ENCODE data around the gene SCFD2.
"Not testable (repeated sequence)": the region's sequence is repeated elsewhere in the genome, so short reads cannot be mapped to it uniquely, and the experiment has no call there.

Gene SCFD2

DNA sequence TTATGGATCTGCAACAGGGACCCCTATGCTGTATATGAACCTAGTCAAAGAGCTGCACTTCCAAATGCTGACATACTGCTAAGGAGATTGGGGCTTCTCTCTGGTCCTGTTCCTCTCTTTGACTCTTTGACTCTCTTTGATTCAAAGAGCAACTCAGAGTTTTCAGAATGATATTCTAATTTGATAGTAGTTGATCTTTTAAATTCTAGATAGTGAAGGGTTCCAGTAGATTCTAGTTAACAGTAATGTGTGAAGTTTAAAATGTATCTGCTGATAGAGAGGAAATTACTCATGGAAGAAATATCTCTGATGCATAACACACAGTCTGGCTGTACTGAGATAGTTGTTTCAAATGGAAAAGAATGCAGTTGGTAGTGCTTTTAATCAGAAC lies 264.7 kb downstream of the SCFD2 start:
- DNase-seq (ENCODE audit: low read depth in 2 of 2) = no peak

DNA sequence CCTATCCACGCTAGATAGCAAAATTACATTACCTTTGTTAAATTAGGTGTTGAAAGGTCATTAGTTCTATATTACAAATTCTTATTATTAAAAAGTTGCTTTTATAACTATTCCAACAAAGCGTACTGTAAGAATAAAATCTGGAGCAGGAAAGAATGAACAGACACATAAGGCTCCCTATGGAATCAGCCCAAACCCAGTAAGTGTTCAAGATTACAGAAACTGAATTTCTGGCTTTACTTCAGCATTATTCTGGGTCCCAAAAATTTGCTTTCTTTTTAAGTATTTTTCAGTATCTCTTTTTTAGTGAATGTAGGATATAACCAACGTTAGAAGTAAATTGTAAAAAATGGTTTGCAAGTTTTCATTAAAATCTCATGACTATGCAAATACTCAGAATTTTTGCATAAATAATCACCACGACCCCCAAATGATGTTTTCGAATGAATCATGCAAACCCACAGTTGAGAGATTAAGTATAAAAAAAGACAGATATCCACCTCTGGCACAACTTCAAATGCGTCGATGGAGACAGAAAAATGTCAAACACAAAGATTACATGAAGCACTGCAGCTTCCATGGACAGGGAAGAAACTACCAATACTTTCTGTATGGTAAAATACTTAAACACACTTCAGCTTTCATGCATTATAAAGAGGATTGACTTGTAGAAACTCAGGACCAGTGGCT lies 265.2 kb downstream of the SCFD2 start:
- no peak for DNase-seq (ENCODE audit: low read depth in 2 of 2)

DNA sequence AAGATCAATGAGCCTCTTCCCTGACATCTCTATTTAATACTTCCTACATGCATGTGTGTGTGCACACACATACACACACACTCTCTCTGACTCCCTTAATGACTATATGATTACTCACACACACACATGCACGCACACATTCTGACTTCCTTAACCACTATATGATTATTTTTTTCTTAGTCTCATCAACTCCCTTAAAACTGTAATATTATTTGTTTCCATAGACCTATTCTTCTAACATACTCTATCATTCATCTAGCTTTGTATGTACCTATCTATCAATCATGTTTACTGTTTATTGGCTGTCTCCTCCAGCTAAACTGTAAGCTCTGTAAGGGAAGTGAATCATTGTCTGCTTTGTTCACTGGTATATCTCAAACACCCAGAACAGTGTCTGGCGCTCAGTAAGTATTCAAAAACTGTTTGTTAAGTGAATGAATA lies 267.2 kb downstream of the SCFD2 start:
- no peak for DNase-seq (ENCODE audit: low read depth in 2 of 2)

DNA sequence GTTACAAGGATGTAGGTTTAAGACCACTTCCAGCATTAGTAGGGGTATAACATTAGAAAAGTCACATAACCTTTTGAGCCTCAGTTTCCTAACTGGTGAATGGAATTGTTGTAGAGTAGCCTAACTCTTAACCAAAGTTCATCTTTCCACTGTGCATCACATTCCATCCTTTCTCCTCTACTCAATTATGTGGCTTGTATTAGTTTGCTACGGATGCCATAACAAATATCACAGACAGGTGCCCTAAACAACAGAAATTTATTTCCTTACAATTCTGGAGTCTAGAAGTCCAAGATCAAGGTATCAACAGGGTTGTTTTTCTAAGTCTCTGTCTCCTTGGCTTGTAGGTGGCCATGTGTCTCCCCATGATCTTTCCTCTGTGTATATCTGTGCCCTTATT lies 271.8 kb downstream of the SCFD2 start:
- DNase-seq (ENCODE audit: low read depth in 2 of 2) = no peak

DNA sequence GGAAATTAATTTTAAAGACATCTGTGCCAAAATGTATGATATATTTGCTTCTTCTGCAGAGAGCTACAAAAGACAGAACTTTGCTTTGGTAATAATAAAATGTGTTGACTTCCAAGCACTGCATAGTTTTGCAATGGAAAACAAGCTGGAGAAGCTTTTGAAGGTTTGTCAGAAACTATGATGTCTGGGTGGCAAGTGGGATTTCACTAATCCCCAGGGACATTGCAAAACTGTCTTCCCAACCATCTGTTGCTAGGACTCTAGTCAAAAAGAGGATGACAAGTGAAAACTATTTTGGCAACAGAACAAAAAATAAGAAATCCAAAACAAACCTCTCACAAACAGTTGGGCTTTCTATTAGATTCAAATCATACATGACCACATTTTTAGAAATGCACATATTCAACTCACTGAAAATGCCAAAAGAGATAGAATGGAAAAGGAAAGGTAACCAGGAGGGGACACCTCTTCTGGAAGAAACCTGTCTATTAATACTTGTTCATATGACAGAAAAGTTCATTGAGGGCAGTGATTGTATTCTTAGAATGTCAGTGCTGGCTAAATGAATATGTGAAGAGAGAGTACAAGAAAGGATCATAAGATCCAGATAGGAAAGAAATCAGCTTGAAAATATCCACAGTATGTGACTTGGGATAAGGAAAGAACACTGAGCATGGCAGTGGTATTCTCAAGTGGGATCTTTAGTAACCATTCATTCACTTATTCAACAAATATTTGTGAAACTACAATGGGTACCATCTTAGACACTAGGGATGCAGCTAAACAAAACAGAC lies 275.7 kb downstream of the SCFD2 start:
- no peak for DNase-seq (ENCODE audit: low read depth in 2 of 2)

DNA sequence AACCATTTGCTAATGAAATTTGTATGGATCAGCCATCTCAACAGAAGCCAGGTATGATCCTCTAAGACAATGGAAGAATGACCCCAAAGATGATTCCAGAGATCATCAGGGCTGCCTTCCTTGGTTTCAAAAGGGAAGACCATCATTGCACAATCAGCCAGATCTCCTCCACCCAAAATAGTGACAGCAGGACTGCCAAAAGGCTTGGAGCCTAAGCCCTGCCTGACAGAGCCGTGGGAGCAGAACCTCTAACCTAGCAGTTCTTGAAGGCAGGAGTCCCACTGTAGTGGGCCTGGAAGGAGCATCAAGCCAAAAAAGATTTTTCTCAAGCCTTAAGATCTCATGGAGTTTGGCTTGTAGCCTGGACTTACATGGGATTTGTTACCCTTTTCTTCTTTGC lies 277.7 kb downstream of the SCFD2 start:
- no peak for DNase-seq (ENCODE audit: low read depth in 2 of 2)

DNA sequence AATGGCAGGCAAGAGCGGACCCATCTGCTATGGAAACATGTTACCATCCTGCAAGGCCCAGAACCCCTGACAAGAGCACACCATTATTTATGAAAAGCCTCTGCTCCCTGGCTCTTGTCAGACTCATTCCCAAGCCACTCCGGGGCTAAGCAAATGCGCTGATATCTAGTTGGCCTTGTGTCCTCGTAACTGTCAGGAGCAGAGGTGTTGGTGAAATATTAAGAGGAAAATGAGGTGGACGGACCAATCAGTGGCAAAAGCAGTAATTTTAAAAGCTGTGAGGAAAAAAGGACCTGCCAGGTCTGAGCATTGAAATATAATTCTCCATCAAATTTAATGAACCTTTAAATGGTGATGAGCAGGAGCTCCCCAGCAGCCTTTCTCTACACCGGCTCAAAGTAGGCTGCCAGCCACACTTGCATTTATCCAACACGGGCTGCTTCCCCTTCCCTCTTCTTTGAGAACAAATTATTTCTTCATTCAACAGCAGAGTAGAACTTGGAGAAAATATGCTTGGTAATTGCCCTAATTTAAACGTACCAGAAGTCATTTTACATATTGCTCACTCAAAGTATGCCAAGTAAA lies 289.4 kb downstream of the SCFD2 start:
- DNase-seq (ENCODE audit: low read depth in 2 of 2) = no peak

DNA sequence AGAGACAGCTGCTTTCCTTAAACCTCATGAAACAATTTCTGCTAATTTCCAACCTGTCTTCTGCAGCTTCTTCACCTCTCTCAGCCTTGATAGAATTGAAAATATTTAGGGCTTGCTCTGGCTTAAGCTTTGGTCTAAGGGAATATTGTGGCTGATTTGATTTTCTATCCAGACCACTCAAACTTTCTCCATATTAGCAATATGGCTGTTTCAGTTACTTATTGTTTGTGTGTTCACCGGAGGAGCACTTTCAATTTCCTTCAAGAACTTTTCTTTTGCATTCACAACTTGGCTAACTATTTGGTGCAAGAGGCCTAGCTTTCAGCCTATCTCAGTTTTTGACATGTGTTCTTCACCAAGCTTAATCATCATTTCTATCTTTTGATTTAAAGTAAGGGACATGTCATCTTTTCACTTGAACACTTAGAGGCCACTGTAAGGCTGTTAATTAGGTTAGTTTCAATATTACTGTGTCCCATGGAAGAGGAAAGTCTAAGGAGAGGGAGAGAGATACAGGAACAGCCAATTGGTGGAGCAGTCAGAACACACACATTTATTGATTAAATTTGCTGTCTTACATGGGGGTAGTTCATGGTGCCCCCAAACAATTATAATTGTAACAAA lies 290.6 kb downstream of the SCFD2 start:
- no peak for DNase-seq (ENCODE audit: low read depth in 2 of 2)

DNA sequence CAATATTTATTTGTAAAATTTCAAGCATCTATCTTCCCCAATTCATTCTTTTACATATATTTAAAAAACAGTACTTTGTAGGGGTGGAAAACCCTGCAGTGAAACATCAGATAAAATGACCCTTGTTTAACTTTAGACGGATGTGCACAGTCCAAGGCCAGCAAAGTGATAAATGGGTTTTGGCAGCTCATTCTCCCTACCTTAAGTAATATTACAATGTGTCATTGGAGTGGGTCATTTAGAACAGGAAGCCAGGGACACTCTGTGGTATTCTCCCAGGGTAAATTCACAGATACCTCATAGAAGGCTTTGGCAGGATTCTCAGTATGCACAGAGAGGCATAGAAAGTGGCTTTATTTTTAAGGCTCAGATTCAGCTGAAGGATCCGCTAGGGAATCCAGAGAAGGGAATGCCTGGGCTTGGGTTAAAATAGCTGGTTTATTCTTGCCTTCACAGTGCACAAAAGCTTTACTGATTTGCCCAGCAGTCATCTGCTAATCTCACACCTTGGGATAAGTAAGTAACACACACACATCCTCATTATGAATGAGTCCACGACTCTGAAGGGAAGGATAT lies 297.0 kb downstream of the SCFD2 start:
- no peak for DNase-seq (ENCODE audit: low read depth in 2 of 2)

DNA sequence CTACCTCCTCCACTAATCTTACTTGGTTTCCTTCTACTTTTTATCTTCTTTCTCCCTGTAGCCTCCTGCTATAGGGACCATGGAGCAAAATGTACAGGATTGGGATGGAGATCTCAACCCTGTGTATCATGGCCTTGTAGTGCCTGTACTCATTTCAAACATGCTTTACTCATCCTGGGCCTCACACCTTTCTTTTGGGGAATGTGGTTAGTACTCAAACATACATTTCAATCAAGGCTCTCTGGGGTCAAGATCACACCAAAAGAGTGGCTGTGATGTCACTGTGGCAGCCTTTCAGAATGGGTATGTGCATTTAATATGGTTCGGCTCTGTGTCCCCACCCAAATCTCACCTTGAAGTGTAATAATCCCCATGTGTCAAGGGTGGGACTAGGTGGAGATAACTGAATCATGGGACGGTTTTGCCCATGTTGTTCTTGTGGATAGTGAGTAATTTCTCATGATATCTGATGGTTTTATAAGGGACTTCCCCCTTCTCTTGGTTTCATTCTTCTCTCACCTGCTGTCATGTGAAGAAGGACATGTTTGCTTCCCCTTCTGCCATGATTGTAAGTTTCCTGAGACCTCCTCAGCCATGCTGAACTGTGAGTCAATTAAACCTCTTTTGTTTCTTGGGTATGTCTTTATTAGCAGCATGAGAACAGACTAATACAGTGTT lies 298.6 kb downstream of the SCFD2 start:
- DNase-seq (ENCODE audit: low read depth in 2 of 2) = no peak

DNA sequence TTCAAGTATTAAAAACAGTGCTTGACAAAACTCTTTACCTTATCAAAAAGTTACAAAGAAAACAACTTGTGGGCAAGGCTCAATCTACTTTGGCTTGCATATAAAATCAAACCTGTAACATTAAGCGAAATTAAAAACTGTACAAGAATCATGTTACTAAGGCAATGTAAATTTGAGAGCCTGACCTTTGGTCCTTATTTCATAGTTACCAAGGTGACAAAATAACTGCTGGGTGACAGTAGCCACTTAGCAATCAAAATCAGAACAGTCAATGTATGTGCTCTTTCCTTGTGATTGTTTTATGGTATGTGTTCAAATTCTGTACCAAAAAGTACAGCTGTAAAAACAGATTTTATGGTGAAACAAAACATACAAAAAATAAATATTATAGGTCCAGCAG lies 299.7 kb downstream of the SCFD2 start:
- DNase-seq (ENCODE audit: low read depth in 2 of 2) = no peak

DNA sequence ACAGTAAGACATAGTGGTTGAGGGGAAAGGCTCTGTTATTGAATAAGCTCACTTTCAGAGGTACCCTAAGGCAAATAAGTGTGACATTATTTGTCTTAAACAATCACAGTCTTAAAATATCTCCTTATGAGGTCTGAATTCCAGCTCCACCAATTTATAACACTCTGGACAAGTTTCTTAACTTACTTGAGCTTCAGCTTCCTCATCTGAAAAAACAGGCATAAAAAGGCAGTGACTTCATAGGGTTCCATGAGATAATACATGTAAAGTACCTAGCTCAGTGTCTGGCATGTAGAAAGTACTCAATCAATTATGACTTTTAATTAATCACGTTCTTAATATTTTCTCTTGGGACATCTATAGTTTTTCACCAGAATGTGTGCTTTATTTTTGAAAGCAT lies 301.3 kb downstream of the SCFD2 start:
- no peak for DNase-seq (ENCODE audit: low read depth in 2 of 2)

DNA sequence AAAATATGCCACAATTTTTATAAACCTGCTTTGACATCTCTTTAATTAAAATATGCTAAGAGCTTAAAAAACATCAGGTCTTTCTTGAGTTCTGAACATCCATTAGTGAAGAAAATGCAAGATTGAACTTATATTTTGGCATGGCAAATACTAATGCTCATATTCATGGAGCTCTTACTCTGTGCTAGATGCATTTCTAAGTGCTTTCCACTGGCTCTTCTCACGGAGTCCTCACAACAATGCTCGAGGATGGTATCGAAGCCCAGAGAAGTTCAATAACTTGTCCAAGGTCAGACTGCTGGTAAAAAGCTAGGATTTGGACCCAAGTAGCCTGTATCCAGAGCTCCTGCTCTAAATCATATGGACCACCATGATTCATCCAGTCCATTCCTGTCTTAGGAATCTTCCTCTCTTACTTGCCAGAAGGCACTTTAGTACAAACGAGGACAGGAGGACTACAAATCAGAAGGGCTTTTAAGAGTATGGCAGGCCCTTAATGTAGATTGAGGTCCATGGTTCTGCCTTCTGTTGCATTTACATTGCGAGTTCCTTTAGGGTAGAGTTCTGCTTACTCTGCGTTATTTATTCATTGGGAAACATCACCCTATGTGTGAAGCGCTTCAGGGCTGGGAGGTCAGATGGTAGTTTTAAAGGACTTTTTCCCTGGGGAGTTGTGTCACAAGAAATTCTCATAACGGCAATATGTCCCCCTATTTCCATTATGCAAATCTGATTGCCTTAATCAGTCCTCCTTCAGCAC lies 304.6 kb downstream of the SCFD2 start:
- no peak for DNase-seq (ENCODE audit: low read depth in 2 of 2)

DNA sequence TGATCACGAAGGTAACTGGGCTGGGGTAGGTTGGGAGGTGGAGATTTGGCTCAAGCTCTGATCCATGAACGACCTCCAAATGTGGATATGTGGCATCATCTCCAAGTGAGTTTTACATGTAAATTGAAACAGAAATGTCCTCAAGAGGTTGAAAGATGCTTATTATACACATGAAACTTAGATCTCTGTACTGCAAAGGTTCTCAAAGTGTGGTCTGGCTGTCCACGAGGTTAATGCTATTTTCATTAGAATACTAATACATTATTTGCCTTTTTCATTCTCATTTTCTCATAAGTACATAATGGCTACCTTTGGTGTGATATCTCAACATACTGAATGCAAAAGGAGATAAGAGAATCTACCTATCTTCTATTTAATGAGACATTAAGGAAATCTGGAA lies 305.6 kb downstream of the SCFD2 start:
- DNase-seq (ENCODE audit: low read depth in 2 of 2) = no peak

DNA sequence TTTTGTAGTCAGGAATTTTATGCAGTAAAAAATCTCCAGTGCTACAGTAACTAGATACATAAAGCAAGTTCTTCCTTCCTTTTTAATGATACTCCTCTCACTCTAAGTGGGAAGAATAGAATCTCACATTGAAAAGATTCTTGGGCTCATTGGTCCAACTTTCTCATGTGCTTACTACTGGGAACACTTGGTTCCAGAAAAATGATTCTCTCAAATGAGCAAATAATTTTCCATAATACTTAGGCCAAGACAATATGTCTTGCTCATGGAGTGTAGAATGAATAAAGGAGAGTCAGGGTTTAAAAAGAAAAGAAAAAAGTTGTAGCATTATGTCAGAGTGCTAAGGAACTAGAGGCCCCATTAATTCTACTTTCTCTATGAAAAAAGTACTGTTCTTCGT lies 306.0 kb downstream of the SCFD2 start:
- DNase-seq (ENCODE audit: low read depth in 2 of 2) = no peak

DNA sequence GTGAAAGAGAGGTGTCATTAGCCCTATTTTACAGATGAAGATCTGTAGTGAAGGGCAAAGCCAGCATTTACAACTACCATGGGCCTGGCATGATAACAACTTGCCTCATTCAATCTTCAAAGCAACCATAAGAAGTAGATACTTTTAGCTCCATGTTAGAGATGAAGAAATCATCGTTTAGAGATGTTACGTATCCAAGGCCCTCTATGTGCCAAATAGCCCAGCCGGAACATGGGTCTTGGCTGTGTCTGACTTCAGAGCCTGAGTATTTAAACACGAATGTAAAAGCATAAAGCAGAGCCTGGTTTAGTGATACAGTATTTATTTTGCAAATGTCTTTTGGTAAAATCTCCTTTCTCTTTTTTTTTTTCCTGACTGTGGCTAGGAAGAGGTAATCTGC lies 306.6 kb downstream of the SCFD2 start:
- DNase-seq (ENCODE audit: low read depth in 2 of 2) = no peak

DNA sequence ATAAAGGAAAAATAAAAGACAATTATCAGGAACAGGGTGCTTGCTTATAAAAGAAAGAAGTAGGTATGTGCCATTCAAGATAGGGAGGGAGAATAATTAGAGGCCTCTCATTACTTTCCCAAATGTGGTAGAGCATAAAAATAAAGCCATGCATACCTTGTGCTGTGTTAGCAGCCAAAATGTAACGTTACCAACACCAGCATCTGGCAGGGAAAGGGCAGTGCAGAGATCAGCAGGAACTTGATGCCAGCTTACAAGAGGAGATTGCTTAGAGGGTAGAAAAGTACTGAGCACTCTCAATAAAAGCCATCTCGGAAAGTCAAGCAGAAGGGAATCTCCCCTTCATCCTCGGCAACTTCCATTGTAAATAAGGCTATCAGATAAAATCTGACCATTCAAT lies 308.2 kb downstream of the SCFD2 start:
- DNase-seq (ENCODE audit: low read depth in 2 of 2) = no peak

DNA sequence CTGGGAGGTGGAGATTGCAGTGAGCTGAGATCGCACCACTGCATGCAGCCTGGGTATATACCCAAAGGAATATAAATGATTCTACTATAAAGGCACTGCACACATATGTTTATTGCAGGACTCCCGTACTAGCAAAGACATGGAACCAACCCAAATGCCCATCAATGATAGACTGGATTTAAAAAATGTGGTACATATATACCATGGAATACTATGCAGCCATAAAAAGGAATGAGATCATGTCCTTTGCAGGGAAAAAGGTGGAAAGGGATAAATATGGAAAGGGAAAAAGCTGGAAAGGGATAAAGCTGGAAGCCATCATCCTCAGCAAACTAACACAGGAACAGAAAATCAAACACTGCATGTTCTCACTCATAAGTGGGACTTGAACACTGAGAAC lies 308.8 kb downstream of the SCFD2 start:
- DNase-seq (ENCODE audit: low read depth in 2 of 2) = not testable (repeated sequence)

DNA sequence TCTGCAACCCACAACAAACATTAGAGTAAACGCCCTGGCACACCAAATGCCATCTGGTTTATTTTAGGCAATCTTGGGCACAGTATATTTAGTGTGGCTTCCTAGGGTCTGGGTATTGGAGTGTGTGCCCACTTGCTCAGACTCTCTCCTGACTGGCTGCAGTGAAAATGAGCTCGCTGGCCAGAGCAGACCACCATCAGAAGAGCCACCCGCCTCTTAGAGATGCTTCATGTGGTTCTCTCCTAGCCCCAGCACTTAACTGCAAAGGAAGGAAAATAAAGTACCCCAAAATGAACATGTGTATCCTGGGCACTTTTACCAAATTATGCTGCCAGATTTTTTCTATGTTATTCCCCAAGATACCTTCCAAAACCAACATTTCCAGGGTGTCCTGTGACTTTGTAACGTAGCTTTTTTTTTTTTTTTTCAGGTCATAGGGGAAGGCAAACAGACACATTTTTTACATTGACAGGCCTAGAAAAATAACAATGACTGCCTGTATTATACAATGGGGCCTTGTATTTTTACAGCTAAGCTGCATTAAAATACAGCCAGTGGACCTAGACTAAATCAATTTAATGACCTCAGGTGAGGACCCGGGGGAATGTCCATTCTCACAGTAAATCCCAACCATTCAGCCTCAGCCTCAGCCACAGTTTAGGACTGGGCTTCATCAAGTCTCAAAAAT lies 310.0 kb downstream of the SCFD2 start:
- DNase-seq (ENCODE audit: low read depth in 2 of 2) = no peak

DNA sequence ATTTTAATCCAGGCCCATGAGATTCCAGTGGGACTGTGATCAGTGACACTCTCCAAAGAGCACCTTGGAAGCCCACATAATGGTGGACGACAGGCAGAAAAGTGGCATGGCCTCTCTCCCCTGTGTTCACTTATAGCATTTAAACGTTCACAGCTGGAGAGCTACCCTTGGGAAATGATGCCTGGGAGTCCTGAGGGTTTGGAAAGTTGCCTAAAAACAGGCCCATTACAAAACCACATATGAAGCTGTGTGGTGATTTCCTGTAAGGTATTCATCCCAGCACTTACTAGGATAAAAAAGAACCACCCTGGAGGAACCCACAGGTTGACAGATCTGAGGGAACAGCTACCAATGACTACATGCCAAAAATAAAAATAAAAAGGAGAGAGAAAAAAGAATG lies 310.6 kb downstream of the SCFD2 start:
- no peak for DNase-seq (ENCODE audit: low read depth in 2 of 2)
